GM21528 (cell line): ENCODE data around the gene LIMS3.
"Not testable (repeated sequence)": the region's sequence is repeated elsewhere in the genome, so short reads cannot be mapped to it uniquely, and the experiment has no call there.

Experiments used
- ATAC-seq: cut with Tn5 transposase; IDR thresholded peaks from one replicate; pipeline ENCODE4 v1.9.1; 2021; ENCODE audit warnings: mild to moderate bottlenecking, moderate library complexity; ENCODE audit not compliant: unreplicated experiment, low FRiP score

The LIMS3 gene, protein sequence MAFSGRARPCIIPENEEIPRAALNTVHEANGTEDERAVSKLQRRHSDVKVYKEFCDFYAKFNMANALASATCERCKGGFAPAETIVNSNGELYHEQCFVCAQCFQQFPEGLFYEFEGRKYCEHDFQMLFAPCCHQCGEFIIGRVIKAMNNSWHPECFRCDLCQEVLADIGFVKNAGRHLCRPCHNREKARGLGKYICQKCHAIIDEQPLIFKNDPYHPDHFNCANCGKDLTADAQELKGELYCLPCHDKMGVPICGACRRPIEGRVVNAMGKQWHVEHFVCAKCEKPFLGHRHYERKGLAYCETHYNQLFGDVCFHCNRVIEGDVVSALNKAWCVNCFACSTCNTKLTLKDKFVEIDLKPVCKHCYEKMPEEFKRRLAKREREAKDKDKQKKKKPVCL

DNA sequence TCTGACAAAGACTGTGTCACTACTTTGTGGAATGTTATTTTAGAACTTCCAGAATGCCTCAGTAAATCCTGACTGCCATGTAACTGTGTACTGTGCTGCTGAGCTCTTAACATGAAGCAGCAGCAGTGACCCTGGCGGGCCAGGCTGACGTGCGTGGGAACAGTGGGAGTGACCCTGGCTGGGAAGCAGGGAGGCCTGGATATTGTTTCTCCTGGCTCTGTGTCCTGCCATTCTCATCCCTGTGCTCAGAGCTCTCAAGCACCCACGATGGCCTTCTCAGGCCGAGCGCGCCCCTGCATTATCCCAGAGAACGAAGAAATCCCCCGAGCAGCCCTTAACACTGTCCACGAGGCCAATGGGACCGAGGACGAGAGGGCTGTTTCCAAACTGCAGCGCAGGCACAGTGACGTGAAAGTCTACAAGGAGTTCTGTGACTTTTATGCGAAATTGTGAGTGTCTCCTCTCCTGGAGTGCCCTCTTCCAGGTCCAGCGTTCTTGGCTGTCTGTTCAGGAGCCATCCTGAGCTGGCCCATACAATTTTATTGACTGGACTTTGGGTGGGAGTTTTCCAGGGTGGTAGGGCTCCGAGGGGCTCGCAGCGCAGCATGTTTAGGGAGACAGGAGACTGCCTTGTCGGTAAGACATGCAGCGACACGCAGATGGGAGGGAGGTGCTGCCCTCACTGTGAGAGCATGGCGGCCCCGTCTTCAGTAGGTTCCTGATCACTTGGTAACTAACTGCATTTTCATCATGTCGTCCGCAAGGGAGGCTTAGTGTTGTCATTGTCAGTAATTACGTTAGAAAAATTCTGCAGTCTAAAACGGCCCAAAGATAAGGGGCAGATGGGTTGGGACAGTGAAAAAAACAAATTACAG lies at the start of gene LIMS3:
TSS of gene LIMS3 (plus strand) at position 227 of the 875 bp plus-strand sequence. CDS start at position 268, 41 bp downstream.
- not testable (repeated sequence) for ATAC-seq

DNA sequence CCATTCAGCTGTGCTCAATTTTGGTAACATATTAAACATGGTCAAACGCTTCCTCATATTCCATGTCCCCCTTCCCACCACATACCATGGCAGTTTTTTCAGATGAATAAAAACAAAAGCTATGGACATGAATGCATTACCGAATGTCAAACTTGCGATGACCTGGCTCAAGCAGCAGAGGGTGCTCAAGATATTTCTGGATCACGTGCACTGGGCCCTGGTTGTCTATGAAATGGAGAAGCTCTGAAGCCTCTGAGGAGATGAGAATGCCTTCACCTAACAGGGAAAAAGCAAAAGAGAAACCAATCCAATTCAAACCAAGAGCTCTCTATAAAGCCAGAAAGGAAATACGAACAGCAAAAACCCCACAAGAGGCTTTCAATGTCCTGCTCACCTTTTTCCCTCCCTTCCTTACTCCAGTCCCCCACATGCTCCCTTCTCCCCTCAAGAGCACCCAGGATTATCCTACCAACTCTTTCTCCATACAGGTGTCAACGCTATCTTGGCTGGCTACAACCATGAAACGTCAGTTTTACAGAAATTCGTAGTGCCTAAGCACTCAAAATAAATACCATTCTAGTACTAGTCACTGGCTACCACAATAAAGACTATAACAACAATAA lies 27.2 kb upstream of the LIMS3 start:
- not testable (repeated sequence) for ATAC-seq

DNA sequence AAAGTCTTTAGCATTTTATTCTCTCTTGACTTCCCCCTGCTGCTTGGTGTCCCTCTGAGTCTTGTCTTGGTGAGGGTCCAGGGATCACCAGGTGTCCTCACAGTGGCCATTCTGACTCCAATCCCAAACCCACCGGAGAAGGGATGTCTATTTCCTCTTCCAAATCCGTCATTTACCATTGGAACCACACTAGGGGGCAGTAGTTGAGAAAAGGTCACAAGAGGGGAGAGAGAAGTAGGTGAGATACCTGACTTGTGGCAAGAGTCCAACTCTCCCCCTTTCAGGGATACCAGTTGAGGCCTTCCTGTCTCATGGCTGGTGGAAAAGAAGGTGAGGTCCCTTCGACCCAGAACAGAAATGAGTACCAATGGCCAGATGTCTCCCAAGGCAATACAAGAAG lies 21.9 kb upstream of the LIMS3 start:
- ATAC-seq, result not testable (repeated sequence)

DNA sequence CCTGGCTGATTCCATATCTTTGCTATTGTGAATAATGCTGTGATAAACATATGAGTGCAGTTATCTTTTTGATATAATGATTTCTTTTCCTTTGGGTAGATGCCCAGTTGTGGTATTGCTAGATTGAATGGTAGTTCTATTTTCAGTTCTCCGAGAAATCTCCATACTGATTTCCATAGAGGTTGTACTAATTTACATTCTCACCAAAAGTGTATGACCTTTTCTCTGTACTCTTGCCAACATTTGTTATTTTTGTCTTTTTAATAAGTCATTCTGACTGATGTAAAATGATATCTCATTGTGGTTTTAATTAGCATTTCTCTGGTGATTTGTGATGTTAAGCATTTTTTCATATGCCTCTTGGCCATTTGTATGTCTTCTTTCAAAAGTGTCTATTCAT lies 16.4 kb upstream of the LIMS3 start:
- not testable (repeated sequence) for ATAC-seq

DNA sequence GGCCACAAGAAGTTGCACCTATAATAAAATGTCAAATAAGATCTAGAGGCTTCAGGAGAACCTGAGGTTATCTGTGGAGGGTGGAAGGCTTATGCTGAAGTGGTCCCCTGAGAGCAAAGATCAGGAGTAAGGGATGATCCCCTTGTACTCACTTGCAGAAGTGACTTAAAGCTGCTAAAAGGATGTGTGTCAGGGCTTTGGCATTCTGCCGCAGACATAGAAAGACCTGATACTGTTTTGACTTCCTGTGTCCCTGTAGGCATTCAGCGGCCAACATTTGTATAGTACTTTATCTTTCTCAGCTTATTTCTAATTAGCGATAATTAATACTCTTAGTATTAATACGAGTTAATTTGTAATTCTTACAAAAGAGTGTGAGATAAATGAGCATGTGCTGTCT lies 10.1 kb upstream of the LIMS3 start:
- ATAC-seq, result not testable (repeated sequence)

DNA sequence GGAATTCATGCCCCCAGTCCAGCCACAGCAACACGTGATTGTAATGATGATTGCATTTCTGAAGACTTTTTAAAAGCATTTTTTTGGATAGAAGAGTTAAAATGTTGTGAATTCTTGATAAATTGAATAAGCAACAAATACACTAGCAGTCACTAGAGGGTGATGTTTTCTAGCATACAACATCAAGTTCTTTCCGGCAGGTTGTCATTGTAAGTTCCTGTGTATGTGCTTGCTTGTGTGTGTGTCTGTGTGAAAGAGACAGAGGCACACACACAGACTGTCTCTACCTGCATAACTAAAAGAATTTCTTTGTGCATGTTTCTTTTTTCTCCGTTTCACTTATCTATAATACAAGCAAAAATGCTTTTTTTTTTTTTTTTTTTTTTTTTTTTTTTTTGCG lies 8.6 kb upstream of the LIMS3 start:
- not testable (repeated sequence) for ATAC-seq

DNA sequence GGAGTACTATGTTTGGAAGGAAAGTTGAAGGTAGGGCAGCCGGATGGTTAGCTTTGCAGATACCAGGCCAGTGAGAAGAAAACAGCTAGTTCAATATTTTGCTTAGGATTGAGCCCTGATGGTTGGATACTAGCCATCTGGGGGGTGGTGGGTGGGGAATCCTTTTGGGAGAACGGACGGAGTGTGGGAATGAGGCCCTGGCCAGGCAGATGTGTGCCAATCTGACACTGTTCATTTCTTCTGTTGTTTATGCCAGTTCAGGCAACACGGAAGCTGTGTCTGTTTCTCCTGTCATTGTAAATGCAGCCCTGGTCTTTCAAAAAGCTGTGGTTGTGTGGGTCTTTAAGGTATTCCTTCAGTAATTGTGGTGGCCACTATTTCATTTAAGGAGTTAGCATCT lies 7.5 kb upstream of the LIMS3 start:
- not testable (repeated sequence) for ATAC-seq

DNA sequence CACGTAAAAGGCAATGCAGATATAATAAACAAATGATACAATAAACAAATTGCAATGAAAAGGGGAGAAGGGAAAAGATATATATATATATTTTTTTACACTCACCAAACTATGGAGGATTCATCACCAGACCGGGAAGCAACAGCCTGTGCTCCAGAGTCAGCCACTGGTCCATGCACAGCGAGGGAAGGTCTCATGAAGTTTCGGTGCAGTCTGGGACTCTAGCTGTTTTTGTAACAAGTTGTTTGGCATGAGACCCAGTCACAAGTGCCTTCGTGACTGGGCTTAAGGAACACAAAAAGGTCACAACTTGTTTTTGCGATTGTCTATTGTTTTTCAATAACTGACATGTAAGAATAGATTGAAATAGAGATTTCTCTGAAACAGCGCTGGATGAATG lies 4.8 kb upstream of the LIMS3 start:
- not testable (repeated sequence) for ATAC-seq

DNA sequence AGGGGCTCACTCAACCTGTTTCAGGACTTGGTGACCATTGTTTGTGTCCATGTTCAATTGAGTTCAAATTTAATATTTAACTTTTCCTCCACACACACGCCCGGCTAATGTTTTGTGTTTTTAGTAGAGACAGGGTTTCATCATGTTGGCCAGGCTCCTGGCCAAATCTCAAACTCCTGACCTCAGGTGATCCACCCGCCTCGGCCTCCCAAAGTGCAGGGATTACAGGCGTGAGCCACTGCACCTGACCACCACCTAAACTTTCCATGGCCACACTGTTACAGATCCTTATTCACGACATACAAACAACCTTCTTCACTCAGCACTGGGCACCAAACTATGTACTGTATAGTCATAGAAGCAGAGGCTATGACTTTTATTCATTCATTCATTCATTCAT lies 4.3 kb upstream of the LIMS3 start:
- ATAC-seq, result not testable (repeated sequence)

DNA sequence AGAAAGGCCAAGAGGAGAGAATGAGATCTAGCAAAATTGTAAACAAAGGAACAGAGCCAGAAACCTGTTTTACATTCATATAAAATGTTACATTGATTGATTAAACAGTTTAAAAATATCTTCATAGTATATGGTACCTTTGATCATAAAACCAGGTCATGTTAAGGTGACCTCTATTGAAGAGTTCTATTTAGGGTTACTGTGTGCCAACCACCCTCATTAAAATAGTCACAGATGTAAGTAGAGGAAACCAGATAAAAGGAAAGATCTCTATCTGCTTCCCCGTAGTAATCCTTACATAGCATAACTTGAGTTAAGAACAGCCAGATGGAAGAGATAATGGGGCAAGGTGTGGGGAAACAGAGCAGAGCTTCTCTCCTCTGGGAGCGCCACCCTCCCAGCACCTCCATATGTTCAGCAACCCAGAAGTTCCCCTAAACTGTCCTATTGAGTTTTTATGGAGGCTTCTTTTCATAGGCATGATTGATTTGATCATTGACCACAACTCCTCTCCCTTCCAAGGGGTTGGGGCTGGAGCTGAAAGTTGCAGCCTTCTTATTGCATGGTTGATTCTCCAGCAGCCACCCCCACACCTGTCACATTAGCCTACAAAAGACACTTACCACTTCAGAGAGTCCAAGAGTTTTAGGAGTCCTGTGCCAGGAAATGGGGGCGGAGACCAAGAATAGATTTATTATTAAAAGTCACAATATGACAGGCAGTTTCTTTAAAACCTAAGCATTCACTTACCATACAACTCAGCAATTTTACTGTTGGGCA lies 3.2 kb upstream of the LIMS3 start:
- ATAC-seq, result not testable (repeated sequence)

DNA sequence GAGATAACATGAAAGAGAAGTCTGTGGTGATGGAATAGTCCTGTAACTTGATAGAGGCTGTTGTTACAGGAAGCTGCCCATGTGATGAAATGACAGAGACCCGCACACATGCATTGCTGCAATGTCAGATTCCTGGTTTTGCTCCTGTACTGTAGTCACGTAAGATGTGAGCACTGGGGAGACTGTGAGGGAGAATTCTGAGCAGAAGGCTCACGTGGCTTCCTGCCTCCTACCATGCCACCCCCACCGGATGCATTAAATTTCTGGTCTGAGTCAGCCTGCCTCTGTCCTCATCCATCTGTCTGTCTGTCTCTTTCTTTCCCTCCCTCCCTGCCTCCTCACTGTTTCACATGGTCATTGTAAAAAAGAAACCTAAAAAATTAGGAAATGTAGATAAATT lies 2.3 kb upstream of the LIMS3 start:
- peak; percentile 97 for ATAC-seq

DNA sequence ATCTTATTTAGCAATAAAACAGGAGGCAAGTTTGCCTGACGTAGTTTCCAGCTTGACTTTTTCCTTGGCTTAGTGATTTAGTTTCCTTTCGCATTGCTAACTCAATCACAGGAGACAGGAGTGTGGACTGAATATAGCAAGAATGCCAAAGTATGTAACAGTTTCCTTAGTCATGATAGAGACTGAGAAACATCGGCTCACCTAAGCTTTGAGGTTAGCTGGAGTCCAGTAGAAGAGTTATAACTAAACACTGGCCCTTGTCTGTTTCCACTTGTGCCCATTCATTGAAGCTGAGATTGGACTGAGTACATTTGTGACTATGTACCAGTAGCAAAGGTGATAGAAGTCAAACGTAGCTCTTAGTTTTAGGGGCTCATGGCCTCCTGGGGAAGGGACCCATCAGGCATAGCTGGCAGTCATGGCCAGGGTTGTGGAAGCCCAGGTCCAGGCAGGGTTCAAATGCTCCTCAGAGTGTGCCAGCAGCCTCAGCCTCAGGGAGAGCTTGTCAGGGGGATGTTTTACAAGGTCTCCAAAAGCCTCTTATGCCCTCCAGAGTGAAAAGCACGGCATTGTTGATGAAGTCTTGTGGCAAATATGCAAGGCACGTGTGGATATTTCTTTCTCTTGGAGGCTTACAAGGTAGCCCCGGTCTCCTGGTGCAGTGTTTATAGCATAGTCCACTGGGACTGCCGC lies 573 bp upstream of the LIMS3 start:
- not testable (repeated sequence) for ATAC-seq

DNA sequence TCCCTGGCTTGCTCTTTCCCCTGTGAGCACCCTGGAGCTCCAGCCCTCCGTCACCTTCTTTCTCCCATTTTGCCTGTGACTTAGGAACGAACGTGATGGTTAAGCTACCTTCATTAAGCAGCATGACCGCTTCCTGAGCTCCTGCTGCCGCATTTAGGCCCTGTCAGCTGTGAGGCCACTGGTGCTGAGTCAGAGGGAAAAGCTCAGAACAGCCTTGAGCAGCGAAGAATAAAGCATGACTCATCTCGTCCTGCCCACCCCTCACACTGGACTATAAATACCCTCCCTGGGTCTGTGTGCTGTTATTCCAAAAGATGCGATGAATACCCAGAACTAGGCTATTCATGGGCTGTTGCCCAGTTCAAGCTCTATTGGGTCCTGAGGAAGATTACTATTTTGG lies 7.3 kb downstream of the LIMS3 start:
- not testable (repeated sequence) for ATAC-seq

DNA sequence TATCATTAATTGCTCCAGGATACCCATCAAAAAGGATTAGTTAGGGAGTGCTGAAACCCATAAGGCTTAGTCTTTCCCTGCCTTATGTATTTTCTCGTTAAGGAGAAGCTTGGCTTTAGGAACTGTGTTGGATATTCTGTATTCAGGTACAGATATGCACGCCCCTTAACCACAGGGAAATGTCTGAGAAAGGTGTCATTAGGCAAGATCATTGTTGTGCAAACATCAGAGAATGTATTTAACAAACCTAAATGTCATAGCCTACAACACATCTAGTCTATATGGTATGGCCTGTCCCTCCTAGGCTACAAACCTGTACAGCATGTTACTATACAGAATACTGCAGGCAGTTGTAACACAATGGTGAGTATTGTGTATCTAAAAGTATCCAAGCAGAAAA lies 10.1 kb downstream of the LIMS3 start:
- ATAC-seq, result not testable (repeated sequence)

DNA sequence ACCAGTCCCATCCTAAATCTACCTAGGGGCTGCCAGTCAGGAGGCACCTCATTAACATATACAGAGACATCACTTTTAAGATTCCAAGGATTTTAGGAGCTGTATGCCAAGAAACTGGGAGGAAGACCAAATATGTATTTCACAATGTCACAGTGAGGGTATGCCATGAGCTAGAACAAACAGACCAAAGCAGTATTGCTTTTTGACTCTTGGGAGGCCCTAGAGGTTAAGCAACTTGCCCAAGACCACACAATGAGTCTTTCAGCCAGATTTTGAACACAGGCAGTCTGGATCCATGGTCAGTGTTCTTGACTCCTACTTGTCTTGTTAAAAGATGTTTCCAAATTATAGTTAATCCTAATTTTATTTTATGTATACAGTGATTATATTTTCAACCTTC lies 12.3 kb downstream of the LIMS3 start:
- ATAC-seq, result not testable (repeated sequence)

DNA sequence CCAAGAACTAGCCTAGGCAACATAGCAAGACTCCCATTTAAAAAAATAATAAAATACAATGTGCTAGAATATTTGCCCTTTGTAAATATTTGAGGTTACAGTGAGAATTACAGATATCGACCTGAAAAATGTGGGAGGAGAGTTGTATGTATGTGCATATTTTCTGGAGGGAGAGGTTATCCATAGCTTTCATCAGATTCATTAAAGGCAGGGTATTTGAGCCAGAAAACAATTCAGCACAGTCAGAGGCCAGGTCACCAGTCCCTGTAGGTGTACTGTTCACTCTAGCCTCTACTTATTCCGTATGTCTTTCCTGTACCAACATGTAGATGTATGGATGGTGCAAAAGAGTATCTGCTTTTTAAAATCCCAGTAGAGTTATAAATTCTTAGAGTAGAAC lies 15.4 kb downstream of the LIMS3 start:
- ATAC-seq, result not testable (repeated sequence)

DNA sequence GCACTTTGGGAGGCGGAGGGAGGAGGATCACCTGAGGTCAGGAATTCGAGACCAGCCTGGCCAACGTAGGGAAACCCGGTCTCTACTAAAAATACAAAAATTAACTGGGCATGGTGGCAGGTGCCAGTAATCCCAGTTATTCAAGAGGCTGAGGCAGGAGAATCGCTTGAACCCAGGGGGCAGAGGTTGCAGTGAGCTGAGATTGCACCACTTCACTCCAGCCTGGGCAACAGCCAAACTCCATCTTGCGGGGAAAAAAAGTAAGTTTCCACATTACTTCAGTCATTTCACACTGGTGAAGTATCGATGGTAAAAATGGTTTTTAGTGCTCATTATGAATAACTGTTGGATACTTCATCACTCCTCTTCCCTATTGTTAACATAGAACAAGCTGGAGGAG lies 16.1 kb downstream of the LIMS3 start:
- not testable (repeated sequence) for ATAC-seq

DNA sequence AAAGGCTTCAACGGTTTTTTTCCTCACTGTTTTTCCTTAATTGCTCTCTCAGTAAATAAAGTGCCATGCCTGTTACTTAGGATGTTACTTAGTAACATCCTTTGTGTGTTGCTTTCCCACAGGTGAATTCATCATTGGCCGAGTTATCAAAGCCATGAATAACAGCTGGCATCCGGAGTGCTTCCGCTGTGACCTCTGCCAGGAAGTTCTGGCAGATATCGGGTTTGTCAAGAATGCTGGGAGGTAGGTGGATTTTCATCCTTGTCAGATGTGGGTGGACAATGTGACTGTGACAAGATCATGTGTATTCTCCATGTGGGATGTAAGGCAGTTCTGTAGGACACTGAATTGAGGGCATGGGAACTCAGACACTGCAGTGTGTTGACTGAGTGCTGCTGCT lies 17.3 kb downstream of the LIMS3 start:
- not testable (repeated sequence) for ATAC-seq

DNA sequence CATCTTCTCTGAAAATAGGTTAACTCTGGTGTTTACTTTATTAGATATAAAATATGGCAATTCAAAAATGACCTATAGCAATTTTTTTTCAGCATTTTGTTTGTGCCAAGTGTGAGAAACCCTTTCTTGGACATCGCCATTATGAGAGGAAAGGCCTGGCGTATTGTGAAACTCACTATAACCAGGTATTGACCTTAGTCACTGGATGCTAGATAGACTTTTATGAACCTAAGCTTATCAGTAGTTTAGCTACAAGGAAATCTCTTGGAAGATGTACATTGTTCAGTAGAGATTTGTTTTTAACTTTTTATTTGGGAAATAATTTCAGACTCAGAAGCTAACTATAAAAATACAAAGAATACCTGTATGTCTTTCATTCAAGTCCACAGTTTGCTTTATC lies 21.7 kb downstream of the LIMS3 start:
- ATAC-seq, result not testable (repeated sequence)
